Neuronal stem cell (in vitro differentiated cells): ENCODE data around the gene CD27.
"Not testable (repeated sequence)": the region's sequence is repeated elsewhere in the genome, so short reads cannot be mapped to it uniquely, and the experiment has no call there.

Source experiments
- DNase-seq: peaks from one replicate; pipeline ENCODE4 v3.0.0-alpha.2; 2013; ENCODE audit warnings: low spot score
- H2AFZ ChIP-seq: one replicate; pipeline ENCODE4 v1.6.1; 2013; ENCODE audit warnings: mild to moderate bottlenecking, low read length, inconsistent platforms
- H2AK5ac ChIP-seq: 2 replicates; pipeline ENCODE4 v1.6.1; 2013; ENCODE audit warnings: low read depth, mild to moderate bottlenecking, inconsistent platforms, low read length, moderate library complexity, mixed read lengths
- H2BK120ac ChIP-seq: 2 replicates; pipeline ENCODE4 v1.6.1; 2013; ENCODE audit warnings: low read depth, mild to moderate bottlenecking, inconsistent platforms, low read length, moderate library complexity, mixed read lengths
- H2BK12ac ChIP-seq: one replicate; pipeline ENCODE4 v1.6.1; 2013; ENCODE audit warnings: low read length, inconsistent platforms
- H2BK15ac ChIP-seq: 2 replicates; pipeline ENCODE4 v1.6.1; 2013; ENCODE audit warnings: mild to moderate bottlenecking, low read length, inconsistent platforms, mixed read lengths
- H2BK5ac ChIP-seq: one replicate; pipeline ENCODE4 v1.6.1; 2013; ENCODE audit warnings: inconsistent platforms, mild to moderate bottlenecking, low read length, moderate library complexity
- H3K14ac ChIP-seq: one replicate; pipeline ENCODE4 v1.6.1; 2013; ENCODE audit warnings: low read length, inconsistent platforms
- H3K18ac ChIP-seq: 2 replicates; pipeline ENCODE4 v1.6.1; 2013; ENCODE audit warnings: low read length, inconsistent platforms
- H3K23ac ChIP-seq: 2 replicates; pipeline ENCODE4 v1.6.1; 2013; ENCODE audit warnings: low read depth, mild to moderate bottlenecking, mixed read lengths, low read length, inconsistent platforms; ENCODE audit not compliant: poor library complexity
- H3K27ac ChIP-seq: replicated peaks from 3 replicates; pipeline ENCODE4 v1.5.1; 2013; ENCODE audit warnings: low read length, inconsistent platforms
- H3K27me3 ChIP-seq, 3 experiments: 2 replicates each; pipeline ENCODE4 v1.6.1; 2013; ENCODE audit warnings: low read length in 3 of 3, mild to moderate bottlenecking in 2 of 3, inconsistent platforms in 1 of 3, low read depth in 1 of 3, mixed read lengths in 1 of 3, moderate library complexity in 1 of 3; ENCODE audit not compliant: control insufficient read depth in 3 of 3, insufficient read depth in 3 of 3
- H3K36me3 ChIP-seq, 2 donors: replicated peaks in 1 of 2; 2 replicates each; pipeline ENCODE4 v1.6.1; 2013; ENCODE audit warnings: low read length in 2 of 2; ENCODE audit not compliant: control insufficient read depth in 2 of 2, insufficient read depth in 2 of 2
- H3K4ac ChIP-seq: 2 replicates; pipeline ENCODE4 v1.6.1; 2013; ENCODE audit warnings: inconsistent platforms, mild to moderate bottlenecking, low read length, moderate library complexity
- H3K4me1 ChIP-seq, 2 donors: 1 replicate in 1 of 2; 2 replicates in 1 of 2; pipeline ENCODE4 v1.6.1; 2013; ENCODE audit warnings: low read length in 2 of 2, low read depth in 1 of 2; ENCODE audit not compliant: control insufficient read depth in 2 of 2, insufficient read depth in 1 of 2
- H3K4me2 ChIP-seq: one replicate; pipeline ENCODE4 v1.6.1; 2013; ENCODE audit warnings: mild to moderate bottlenecking, low read length, inconsistent platforms; ENCODE audit not compliant: insufficient read depth, poor library complexity, severe bottlenecking
- H3K4me3 ChIP-seq, 2 donors: 2 replicates each; pipeline ENCODE4 v1.5.1; 2013; ENCODE audit warnings: low read length in 2 of 2, mild to moderate bottlenecking in 2 of 2, inconsistent platforms in 1 of 2, moderate library complexity in 1 of 2
- H3K79me1 ChIP-seq: one replicate; pipeline ENCODE4 v1.6.1; 2013; ENCODE audit warnings: low read depth, mild to moderate bottlenecking, inconsistent platforms, low read length, moderate library complexity
- H3K9ac ChIP-seq: one replicate; pipeline ENCODE4 v1.6.1; 2013; ENCODE audit warnings: mild to moderate bottlenecking, low read depth, low read length, inconsistent platforms; ENCODE audit not compliant: poor library complexity
- H3K9me3 ChIP-seq, 2 donors: replicated peaks in 1 of 2; 2 replicates each; pipeline versions ENCODE3 to v1.6.1; 2013; ENCODE audit warnings: low read length in 2 of 2, mild to moderate bottlenecking in 2 of 2, inconsistent platforms in 1 of 2, low read depth in 1 of 2, mixed read lengths in 1 of 2, moderate library complexity in 1 of 2; ENCODE audit not compliant: control insufficient read depth in 2 of 2, insufficient read depth in 1 of 2
- H4K8ac ChIP-seq: one replicate; pipeline ENCODE4 v1.6.1; 2013; ENCODE audit warnings: low read depth, mild to moderate bottlenecking, inconsistent platforms, low read length, moderate library complexity
- H4K91ac ChIP-seq: one replicate; pipeline ENCODE4 v1.6.1; 2013; ENCODE audit warnings: low read length, low read depth, mild to moderate bottlenecking, inconsistent platforms; ENCODE audit not compliant: poor library complexity
- WGBS, 2 donors: extraction: QIAGEN DNeasy Blood & Tissue Kit; methylation state at CpG; one replicate each; pipeline ENCODE4 v1.1.7; 2013; ENCODE audit warnings: missing lambda C conversion rate in 2 of 2, mixed read lengths in 1 of 2; ENCODE audit not compliant: insufficient read length in 2 of 2, insufficient replicate concordance in 1 of 2; ENCODE audit errors: extremely low coverage in 2 of 2; 5-methylcytosine and 5-hydroxymethylcytosine counted together

Gene CD27

GRCh38 chr12:6466751-6467150 is 22.0 kb downstream of the CD27 start:
- not testable (repeated sequence) for H3K9ac ChIP-seq, H3K4ac ChIP-seq, H3K4me1 ChIP-seq, H2BK120ac ChIP-seq, H3K23ac ChIP-seq, DNase-seq, H2AK5ac ChIP-seq, H3K4me3 ChIP-seq, H3K4me2 ChIP-seq, H3K14ac ChIP-seq, H4K91ac ChIP-seq, H3K9me3 ChIP-seq, H3K18ac ChIP-seq, H2BK12ac ChIP-seq, H3K27me3 ChIP-seq, H4K8ac ChIP-seq, H2BK5ac ChIP-seq, H3K79me1 ChIP-seq, H2BK15ac ChIP-seq, H2AFZ ChIP-seq, H3K27ac ChIP-seq
- peaks cover 28 to 51% of the 10 kb centered on the region in 2 donors for H3K36me3 ChIP-seq
- WGBS, 2 donors, result no CpG with 5 or more reads among the region's 4 CpGs

GRCh38 chr12:6467571-6468282 is 23.0 kb downstream of the CD27 start:
- H3K4me1 ChIP-seq, H3K23ac ChIP-seq, H4K91ac ChIP-seq, H3K18ac ChIP-seq, H2BK120ac ChIP-seq, H3K9ac ChIP-seq, H3K4ac ChIP-seq, H2BK5ac ChIP-seq, H3K9me3 ChIP-seq, H3K27me3 ChIP-seq, H3K4me3 ChIP-seq, H3K4me2 ChIP-seq, H2BK15ac ChIP-seq, H2BK12ac ChIP-seq, H4K8ac ChIP-seq, H2AK5ac ChIP-seq, DNase-seq, H3K27ac ChIP-seq, H2AFZ ChIP-seq, H3K79me1 ChIP-seq, H3K14ac ChIP-seq: not testable (repeated sequence)
- H3K36me3 ChIP-seq, result peaks cover 20 to 41% of the 10 kb centered on the region in 2 donors
- no CpG with 5 or more reads among the region's 9 CpGs for WGBS, 2 donors

- Histone ChIP-seq H2BK5ac (no peak overlapping the region), H2AK5ac (no peak overlapping the region), H4K8ac (no peak overlapping the region), H3K9ac (no peak overlapping the region), H3K79me1 (no peaks in the 10 kb centered on the region), H2BK15ac (no peak overlapping the region), H3K9me3 (no peaks in the 10 kb centered on the region), H3K4ac (no peak overlapping the region), H3K36me3 (peaks cover 17 to 36% of the 10 kb centered on the region in 2 donors), H3K4me1 (peaks cover 5 to 7% of the 10 kb centered on the region in 2 donors), H3K27me3 (no peaks in the 10 kb centered on the region), H3K4me3 (no peak overlapping the region), H3K23ac (no peak overlapping the region), H2AFZ (no peak overlapping the region), H3K27ac (no peak overlapping the region), H3K14ac (no peak overlapping the region), H4K91ac (no peak overlapping the region), H3K18ac (no peak overlapping the region), H2BK12ac (no peak overlapping the region), H3K4me2 (no peak overlapping the region), H2BK120ac (no peak overlapping the region)
- no peak for DNase-seq
Measured at GRCh38 chr12:6468283-6468575, 23.5 kb downstream of the CD27 start.

GRCh38 chr12:6469092-6469491 is 24.3 kb downstream of the CD27 start:
- Histone ChIP-seq H2AK5ac (no peak overlapping the region), H3K23ac (no peak overlapping the region), H4K91ac (no peak overlapping the region), H3K9me3 (no peaks in the 10 kb centered on the region), H3K27ac (no peak overlapping the region), H4K8ac (no peak overlapping the region), H3K36me3 (peaks cover 11 to 28% of the 10 kb centered on the region in 2 donors), H2BK12ac (no peak overlapping the region), H2BK120ac (no peak overlapping the region), H2BK15ac (no peak overlapping the region), H3K9ac (no peak overlapping the region), H2AFZ (no peak overlapping the region), H3K4ac (no peak overlapping the region), H3K79me1 (no peaks in the 10 kb centered on the region), H3K27me3 (no peaks in the 10 kb centered on the region), H3K4me2 (no peak overlapping the region), H3K14ac (no peak overlapping the region), H3K18ac (no peak overlapping the region), H3K4me1 (peaks cover 5 to 7% of the 10 kb centered on the region in 2 donors), H2BK5ac (no peak overlapping the region), H3K4me3 (no peak overlapping the region)
- DNase-seq, result no peak
- WGBS, 2 donors, result no CpG with 5 or more reads among the region's 6 CpGs
